IMR-90 (cell line): ENCODE results near the gene AGO1.

Experiments used
- CTCF ChIP-seq: conservative IDR thresholded peaks from 2 replicates; pipeline ENCODE4 v1.5.1; 2012; ENCODE audit warnings: mild to moderate bottlenecking, low read depth, low read length, improper control_type of control experiment
- FOS ChIP-seq: fragments of 150-350 bp; IDR thresholded peaks from 2 replicates; pipeline ENCODE4 v1.6.1; 2016; ENCODE audit warnings: low read depth, low read length
- RAD21 ChIP-seq: IDR thresholded peaks from 2 replicates; pipeline ENCODE4 v1.6.1; 2012; ENCODE audit warnings: low read length, improper control_type of control experiment

GRCh38 chr1:35854989-35855700 lies 27.9 kb upstream of the AGO1 start:
- TF ChIP-seq CTCF (no peak), RAD21 (no peak), FOS (no peak)
